ENCODE measurements around the gene EFCAB6. TPM values are rescaled to one million over a fixed set of nuclear protein-coding genes. Genes with fewer than 3 reads are reported as not detected.

EFCAB6 gene
- total and polyA plus RNA-seq, 10 donors, result 0.07 to 2.8 (median 0.78) TPM

- H3K36me3 ChIP-seq, result no peaks in the 10 kb centered on the region
- peaks cover 0 to 8% (median 0%) of the 10 kb centered on the region in 8 donors for H3K9me3 ChIP-seq
- 65 to 83% (median 77%) methylated on average over 8 of the region's 8 CpGs for whole genome bisulfite sequencing, 5 donors
- no peaks in the 10 kb centered on the region for H3K4me1 ChIP-seq
- intact Hi-C loops (cut with DNase I; ENCODE audit: low total_unique reads), result no loop called here
- DNase-seq, result no peak
- H3K27ac ChIP-seq, result no peak overlapping the region
- peaks cover 0 to 15% (median 0%) of the 10 kb centered on the region in 7 donors for H3K27me3 ChIP-seq (replicated peaks in 1 of 7)
- TF ChIP-seq POLR2AphosphoS5 (IDR thresholded peaks at IDR 0.05) (no peak), CTCF (IDR thresholded peaks at IDR 0.05 in 8 of 11, conservative IDR thresholded peaks at IDR 0.05 in 3 of 11) (no peak), POLR2A (IDR thresholded peaks at IDR 0.05) (no peak)
- no peak overlapping the region for H3K4me3 ChIP-seq
Observed at GRCh38 chr22:43567691-43568324, 244.3 kb downstream of the EFCAB6 start.

GRCh38 chr22:43566561-43567332 lies 245.4 kb downstream of the EFCAB6 start:
- H3K4me1 ChIP-seq, result no peaks in the 10 kb centered on the region
- WGBS, 5 donors, result 66 to 83% (median 80%) methylated on average over 5 to 9 of the region's 9 CpGs
- no peaks in the 10 kb centered on the region for H3K36me3 ChIP-seq
- H3K27ac ChIP-seq, result no peak overlapping the region
- peaks cover 0 to 21% (median 0%) of the 10 kb centered on the region in 7 donors for H3K27me3 ChIP-seq (replicated peaks in 1 of 7)
- DNase-seq, result no peak
- no peak overlapping the region for H3K4me3 ChIP-seq
- peaks cover 0 to 8% (median 0%) of the 10 kb centered on the region in 8 donors for H3K9me3 ChIP-seq
- intact Hi-C loops (cut with DNase I; ENCODE audit: low total_unique reads), result no loop called here
- no peak for TF ChIP-seq POLR2A (IDR thresholded peaks at IDR 0.05)
- TF ChIP-seq POLR2AphosphoS5 (IDR thresholded peaks at IDR 0.05), result no peak

GRCh38 chr22:43566021-43566420 lies 246.1 kb downstream of the EFCAB6 start:
- Histone ChIP-seq H3K4me1 (no peaks in the 10 kb centered on the region), H3K36me3 (no peaks in the 10 kb centered on the region), H3K9me3 (peaks cover 0 to 8% (median 0%) of the 10 kb centered on the region in 8 donors), H3K4me3 (no peak overlapping the region), H3K27ac (no peak overlapping the region), H3K27me3 (replicated peaks in 1 of 7) (peaks cover 0 to 20% (median 0%) of the 10 kb centered on the region in 7 donors)
- no peak for TF ChIP-seq CTCF (IDR thresholded peaks at IDR 0.05 in 8 of 11, conservative IDR thresholded peaks at IDR 0.05 in 3 of 11)
- no peak for TF ChIP-seq POLR2A (IDR thresholded peaks at IDR 0.05)
- no peak for TF ChIP-seq POLR2AphosphoS5 (IDR thresholded peaks at IDR 0.05)
- DNase-seq, result no peak
- intact Hi-C loops (cut with DNase I; ENCODE audit: low total_unique reads), result no loop called here
- WGBS, 5 donors, result 70 to 75% (median 70%) methylated on average over 9 of the region's 9 CpGs

DNA sequence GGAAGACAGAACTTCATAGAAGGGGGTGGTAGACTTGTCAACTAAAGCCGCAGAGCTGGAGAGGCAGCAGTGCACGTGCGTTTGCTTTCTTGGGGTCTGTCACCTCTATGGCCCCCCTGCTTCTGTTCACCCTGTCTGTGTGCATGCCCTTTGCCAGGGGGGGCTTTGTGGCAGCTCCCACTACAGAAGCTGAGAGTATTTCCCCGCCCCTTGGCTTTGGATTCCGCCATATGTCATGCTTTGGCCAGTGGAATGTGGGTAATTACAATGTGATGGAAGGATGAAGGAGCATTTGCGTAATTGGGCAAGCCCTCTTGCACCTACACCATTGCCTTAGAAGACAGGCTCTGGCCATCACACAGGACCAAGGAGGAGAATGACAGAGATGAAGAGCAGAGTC lies 247.2 kb downstream of the EFCAB6 start:
- TF ChIP-seq CTCF (IDR thresholded peaks at IDR 0.05 in 8 of 11, conservative IDR thresholded peaks at IDR 0.05 in 3 of 11) (no peak), POLR2A (IDR thresholded peaks at IDR 0.05) (no peak), POLR2AphosphoS5 (IDR thresholded peaks at IDR 0.05) (no peak)
- intact Hi-C loops (cut with DNase I; ENCODE audit: low total_unique reads), result no loop called here
- no peak overlapping the region for H3K4me3 ChIP-seq
- peaks cover 0 to 8% (median 0%) of the 10 kb centered on the region in 8 donors for H3K9me3 ChIP-seq
- DNase-seq, result no peak
- no peaks in the 10 kb centered on the region for H3K4me1 ChIP-seq
- H3K27me3 ChIP-seq (replicated peaks in 1 of 7), result peaks cover 0 to 26% (median 0%) of the 10 kb centered on the region in 7 donors
- no peak overlapping the region for H3K27ac ChIP-seq
- 80 to 92% (median 91%) methylated on average over 6 of the region's 6 CpGs for WGBS, 5 donors
- no peaks in the 10 kb centered on the region for H3K36me3 ChIP-seq
